Mesenchymal stem cell (in vitro differentiated cells and primary cell): ENCODE data around the gene BCAS4.
A peak's percentile ranks its signal among the peaks of the same experiment; 100 is the strongest.

Source experiments
- DNase-seq: peaks from one replicate; pipeline ENCODE4 v3.0.0-alpha.2; 2013
- H2AFZ ChIP-seq: one replicate; pipeline ENCODE4 v1.6.1; 2013; ENCODE audit warnings: low read depth, mild to moderate bottlenecking, control low read depth, inconsistent platforms, low read length, moderate library complexity
- H2AK5ac ChIP-seq: 2 replicates; pipeline ENCODE4 v1.6.1; 2013; ENCODE audit warnings: low read length, moderate library complexity, mild to moderate bottlenecking, inconsistent platforms; ENCODE audit not compliant: severe bottlenecking
- H2BK120ac ChIP-seq: one replicate; pipeline ENCODE4 v1.6.1; 2013; ENCODE audit warnings: low read depth, mild to moderate bottlenecking, inconsistent platforms, low read length, moderate library complexity
- H2BK12ac ChIP-seq, 2 experiments: one replicate each; pipeline ENCODE4 v1.6.1; 2013; ENCODE audit warnings: inconsistent platforms in 2 of 2, low read length in 2 of 2, mild to moderate bottlenecking in 2 of 2, moderate library complexity in 2 of 2, control low read depth in 1 of 2
- H2BK15ac ChIP-seq: one replicate; pipeline ENCODE4 v1.6.1; 2013; ENCODE audit warnings: mild to moderate bottlenecking, low read depth, inconsistent platforms; ENCODE audit not compliant: poor library complexity, severe bottlenecking
- H2BK5ac ChIP-seq: 2 replicates; pipeline ENCODE4 v1.6.1; 2013; ENCODE audit warnings: low read depth, mild to moderate bottlenecking, low read length, control low read depth, inconsistent platforms; ENCODE audit not compliant: poor library complexity, severe bottlenecking
- H3K14ac ChIP-seq, 2 experiments: one replicate each; pipeline ENCODE4 v1.6.1; 2013; ENCODE audit warnings: inconsistent platforms in 2 of 2, low read length in 2 of 2, control low read depth in 1 of 2, mild to moderate bottlenecking in 1 of 2, moderate library complexity in 1 of 2
- H3K18ac ChIP-seq, 2 experiments: one replicate each; pipeline ENCODE4 v1.6.1; 2013; ENCODE audit warnings: inconsistent platforms in 2 of 2, low read length in 2 of 2, control low read depth in 1 of 2, low read depth in 1 of 2, mild to moderate bottlenecking in 1 of 2
- H3K23ac ChIP-seq, 2 experiments: one replicate each; pipeline ENCODE4 v1.6.1; 2013; ENCODE audit warnings: inconsistent platforms in 2 of 2, low read length in 2 of 2, mild to moderate bottlenecking in 2 of 2, moderate library complexity in 2 of 2, control low read depth in 1 of 2
- H3K27ac ChIP-seq: 2 replicates; pipeline ENCODE4 v1.5.1; 2013; ENCODE audit warnings: mild to moderate bottlenecking, moderate library complexity, low read length, control low read depth, inconsistent platforms; ENCODE audit not compliant: poor library complexity, severe bottlenecking
- H3K27me3 ChIP-seq, 2 experiments: 2 replicates each; pipeline versions ENCODE4 v1.6.1 to v1.7.0; 2013; ENCODE audit warnings: low read length in 2 of 2, mild to moderate bottlenecking in 2 of 2, moderate library complexity in 2 of 2, control low read depth in 1 of 2, inconsistent platforms in 1 of 2; ENCODE audit not compliant: control insufficient read depth in 1 of 2, insufficient read depth in 1 of 2
- H3K36me3 ChIP-seq, 2 experiments: 2 replicates each; pipeline versions ENCODE4 v1.6.1 to v1.7.0; 2013; ENCODE audit warnings: low read length in 2 of 2, control low read depth in 1 of 2, inconsistent platforms in 1 of 2, low read depth in 1 of 2, mild to moderate bottlenecking in 1 of 2; ENCODE audit not compliant: insufficient read depth in 2 of 2, control insufficient read depth in 1 of 2
- H3K4ac ChIP-seq, 2 experiments: one replicate each; pipeline ENCODE4 v1.6.1; 2013; ENCODE audit warnings: inconsistent platforms in 2 of 2, low read length in 2 of 2, mild to moderate bottlenecking in 2 of 2, moderate library complexity in 2 of 2, control low read depth in 1 of 2, low read depth in 1 of 2
- H3K4me1 ChIP-seq: 2 replicates; pipeline ENCODE4 v1.6.1; 2013; ENCODE audit warnings: low read depth, low read length, control low read depth; ENCODE audit not compliant: control insufficient read depth, insufficient read depth
- H3K4me2 ChIP-seq: 2 replicates; pipeline ENCODE4 v1.6.1; 2013; ENCODE audit warnings: low read length, mild to moderate bottlenecking, inconsistent platforms; ENCODE audit not compliant: poor library complexity, severe bottlenecking
- H3K4me3 ChIP-seq, 2 experiments: 2 replicates each; pipeline versions ENCODE4 v1.5.1 to v1.7.0; 2013; ENCODE audit warnings: low read length in 2 of 2, mild to moderate bottlenecking in 2 of 2, control low read depth in 1 of 2, low read depth in 1 of 2; ENCODE audit not compliant: insufficient read depth in 1 of 2
- H3K79me1 ChIP-seq: replicated peaks from 2 replicates; pipeline ENCODE4 v1.6.1; 2013; ENCODE audit warnings: mild to moderate bottlenecking, control low read depth, low read length, inconsistent platforms; ENCODE audit not compliant: poor library complexity, severe bottlenecking
- H3K9ac ChIP-seq: 2 replicates; pipeline ENCODE4 v1.7.0; 2013; ENCODE audit warnings: mild to moderate bottlenecking, low read length, moderate library complexity
- H3K9me3 ChIP-seq: 2 replicates; pipeline ENCODE4 v1.7.0; 2013; ENCODE audit warnings: mild to moderate bottlenecking, low read length; ENCODE audit not compliant: control insufficient read depth
- H4K8ac ChIP-seq: one replicate; pipeline ENCODE4 v1.6.1; 2013; ENCODE audit warnings: inconsistent platforms, mild to moderate bottlenecking, low read length, moderate library complexity
- H4K91ac ChIP-seq: one replicate; pipeline ENCODE4 v1.6.1; 2013; ENCODE audit warnings: mild to moderate bottlenecking, low read length, inconsistent platforms
- WGBS: methylation state at CpG from one replicate; pipeline ENCODE4 v1.1.7; 2013; ENCODE audit warnings: mixed read lengths; 5-methylcytosine and 5-hydroxymethylcytosine counted together

BCAS4 gene

DNA sequence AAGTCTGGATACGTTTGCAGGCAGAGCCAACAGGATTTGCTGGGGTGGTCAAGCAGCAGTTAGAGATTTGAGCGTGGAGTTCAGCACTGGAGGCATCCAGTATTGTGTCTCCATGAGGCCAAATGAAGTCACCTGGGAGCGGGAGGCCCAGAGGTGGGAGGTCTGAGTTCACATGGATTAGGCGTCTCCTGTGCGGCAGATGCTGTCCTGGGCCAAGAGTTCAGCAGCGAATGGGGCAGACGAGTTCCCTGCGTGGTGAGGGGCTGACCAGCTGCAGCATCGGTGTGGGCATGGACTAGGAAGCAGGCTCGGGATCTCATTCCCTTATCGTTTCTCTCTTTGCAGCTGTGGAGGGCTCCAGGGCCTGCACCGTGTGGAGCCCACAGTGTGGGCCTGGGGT lies 66.2 kb downstream of the BCAS4 start:
- no peak overlapping the region for H3K18ac ChIP-seq
- H3K4me1 ChIP-seq: peaks cover 5% of the 10 kb centered on the region
- H3K14ac ChIP-seq: no peak overlapping the region
- no peak overlapping the region for H2AK5ac ChIP-seq
- WGBS: 89% methylated on average over 12 of the region's 12 CpGs
- H2BK12ac ChIP-seq: no peak overlapping the region
- no peak overlapping the region for H4K8ac ChIP-seq
- DNase-seq: no peak
- H2BK5ac ChIP-seq: no peak overlapping the region
- no peak overlapping the region for H3K4me2 ChIP-seq
- no peak overlapping the region for H2BK120ac ChIP-seq
- no peak overlapping the region for H3K4me3 ChIP-seq
- no peaks in the 10 kb centered on the region for H3K79me1 ChIP-seq
- H3K9me3 ChIP-seq: no peaks in the 10 kb centered on the region
- H3K9ac ChIP-seq: no peak overlapping the region
- H3K36me3 ChIP-seq: no peaks in the 10 kb centered on the region
- H2BK15ac ChIP-seq: no peak overlapping the region
- peak overlapping the region; percentile 11 for H4K91ac ChIP-seq
- no peak overlapping the region for H3K4ac ChIP-seq
- no peaks in the 10 kb centered on the region for H3K27me3 ChIP-seq
- H3K27ac ChIP-seq: no peak overlapping the region
- no peak overlapping the region for H3K23ac ChIP-seq
- H2AFZ ChIP-seq: no peak overlapping the region

DNA sequence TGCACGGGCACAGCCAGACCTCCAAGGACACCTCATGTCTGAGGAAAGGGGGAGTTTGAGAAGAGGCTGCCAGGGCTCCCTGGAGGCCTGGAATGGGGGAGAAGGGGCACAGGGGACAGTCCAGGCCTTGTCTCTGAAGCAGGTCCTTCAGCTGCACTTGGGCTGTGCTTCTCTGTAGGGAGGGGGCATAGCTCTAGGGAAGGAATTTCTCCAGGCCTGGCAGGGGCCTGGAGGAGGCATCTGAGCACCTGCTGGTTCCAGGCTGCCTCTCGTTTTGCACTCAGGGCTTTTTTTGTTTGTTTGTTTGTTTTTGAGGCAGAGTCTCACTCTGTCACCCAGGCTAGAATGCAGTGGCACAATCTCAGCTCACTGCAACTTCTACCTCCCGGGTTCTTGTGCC lies 67.7 kb downstream of the BCAS4 start:
- DNase-seq: no peak
- H3K9ac ChIP-seq: no peak overlapping the region
- H3K9me3 ChIP-seq: no peaks in the 10 kb centered on the region
- H2BK12ac ChIP-seq: no peak overlapping the region
- H3K36me3 ChIP-seq: no peaks in the 10 kb centered on the region
- H3K4me1 ChIP-seq: no peaks in the 10 kb centered on the region
- H3K27me3 ChIP-seq: no peaks in the 10 kb centered on the region
- H3K27ac ChIP-seq: no peak overlapping the region
- H2AK5ac ChIP-seq: no peak overlapping the region
- H2BK15ac ChIP-seq: no peak overlapping the region
- H3K23ac ChIP-seq: no peak overlapping the region
- WGBS: 59% methylated on average over 3 of the region's 3 CpGs
- no peaks in the 10 kb centered on the region for H3K79me1 ChIP-seq
- H3K4me3 ChIP-seq: no peak overlapping the region
- H4K91ac ChIP-seq: no peak overlapping the region
- no peak overlapping the region for H2AFZ ChIP-seq
- H2BK5ac ChIP-seq: no peak overlapping the region
- no peak overlapping the region for H2BK120ac ChIP-seq
- no peak overlapping the region for H4K8ac ChIP-seq
- H3K4ac ChIP-seq: no peak overlapping the region
- no peak overlapping the region for H3K18ac ChIP-seq
- no peak overlapping the region for H3K14ac ChIP-seq
- H3K4me2 ChIP-seq: no peak overlapping the region

GRCh38 chr20:50865114-50865513 lies 70.3 kb downstream of the BCAS4 start:
- Histone ChIP-seq H2BK12ac (no peak overlapping the region), H2BK15ac (no peak overlapping the region), H3K4me3 (no peak overlapping the region), H3K4me2 (no peak overlapping the region), H3K27me3 (no peaks in the 10 kb centered on the region), H4K91ac (no peak overlapping the region), H2AK5ac (no peak overlapping the region), H3K9me3 (no peaks in the 10 kb centered on the region), H4K8ac (no peak overlapping the region), H3K9ac (no peak overlapping the region), H3K4ac (no peak overlapping the region), H3K18ac (no peak overlapping the region), H3K36me3 (no peaks in the 10 kb centered on the region), H2BK5ac (no peak overlapping the region), H3K4me1 (peaks cover 8% of the 10 kb centered on the region), H3K27ac (no peak overlapping the region), H3K14ac (no peak overlapping the region), H2AFZ (no peak overlapping the region), H3K23ac (no peak overlapping the region), H3K79me1 (peaks cover 2% of the 10 kb centered on the region), H2BK120ac (no peak overlapping the region)
- 97% methylated on average over 6 of the region's 6 CpGs for WGBS
- no peak for DNase-seq

DNA sequence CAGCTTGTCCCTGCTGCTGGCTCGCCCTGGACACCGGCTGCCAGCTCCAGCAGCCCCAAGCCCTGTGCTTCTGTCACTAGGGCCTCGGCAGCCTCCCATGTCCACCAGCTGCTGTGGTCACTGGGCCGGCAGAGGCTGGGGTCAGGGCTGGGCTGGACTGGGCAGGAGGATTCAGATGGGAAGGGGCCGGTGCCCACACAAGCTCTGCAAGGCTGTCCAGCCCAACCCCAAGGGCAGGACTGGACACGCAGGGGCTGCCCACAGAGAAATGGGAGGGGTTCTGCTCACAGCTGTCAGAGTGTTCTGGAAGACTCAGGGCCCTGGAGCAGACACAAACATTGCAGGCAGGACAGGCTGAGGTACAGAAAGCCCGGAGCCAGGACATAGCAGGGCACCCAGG lies 70.7 kb downstream of the BCAS4 start:
- no peak overlapping the region for H3K27ac ChIP-seq
- H4K8ac ChIP-seq: no peak overlapping the region
- no peak overlapping the region for H3K23ac ChIP-seq
- no peak for DNase-seq
- H3K4ac ChIP-seq: no peak overlapping the region
- no peak overlapping the region for H2BK120ac ChIP-seq
- no peak overlapping the region for H3K4me3 ChIP-seq
- no peak overlapping the region for H2BK12ac ChIP-seq
- no peak overlapping the region for H2AFZ ChIP-seq
- no peak overlapping the region for H4K91ac ChIP-seq
- no peak overlapping the region for H3K14ac ChIP-seq
- no peaks in the 10 kb centered on the region for H3K9me3 ChIP-seq
- H2BK5ac ChIP-seq: no peak overlapping the region
- H3K18ac ChIP-seq: no peak overlapping the region
- H2BK15ac ChIP-seq: no peak overlapping the region
- no peaks in the 10 kb centered on the region for H3K27me3 ChIP-seq
- 88% methylated on average over 7 of the region's 7 CpGs for WGBS
- no peak overlapping the region for H3K4me2 ChIP-seq
- no peak overlapping the region for H2AK5ac ChIP-seq
- H3K79me1 ChIP-seq: peaks cover 2% of the 10 kb centered on the region
- peaks cover 13% of the 10 kb centered on the region for H3K4me1 ChIP-seq
- no peak overlapping the region for H3K9ac ChIP-seq
- no peaks in the 10 kb centered on the region for H3K36me3 ChIP-seq
